GM23338 (cell line): ENCODE data around the gene S100A7A. TPM values are rescaled to one million over a fixed set of nuclear protein-coding genes. Genes with fewer than 3 reads are reported as not detected.

ENCODE experiments used
- ATAC-seq: fragments of 200-7000 bp; cut with Tn5 transposase; 3 replicates; pipeline ENCODE4 v1.9.1; 2020
- DNase-seq: peaks from one replicate; pipeline ENCODE4 v3.0.0-alpha.2; 2015; ENCODE audit warnings: low spot score
- H2AFZ ChIP-seq: fragments of 200-600 bp; sonication (generic); 2 replicates; pipeline ENCODE4 v1.8.0; 2016; ENCODE audit warnings: antibody characterized with exemption, mild to moderate bottlenecking, moderate library complexity
- H3F3A ChIP-seq: fragments of 200-600 bp; sonication (generic); replicated peaks from 2 replicates; pipeline ENCODE4 v1.8.0; 2017; ENCODE audit warnings: antibody characterized with exemption, mixed run types, low read depth
- H3K27ac ChIP-seq: fragments of 200-600 bp; sonication (generic); 2 replicates; pipeline ENCODE4 v1.6.1; 2016; ENCODE audit warnings: low read depth
- H3K27me3 ChIP-seq: fragments of 200-600 bp; sonication (generic); 2 replicates; pipeline ENCODE4 v1.8.0; 2016; ENCODE audit warnings: mild to moderate bottlenecking, mixed run types, moderate library complexity; ENCODE audit not compliant: insufficient read depth
- H3K36me3 ChIP-seq: fragments of 200-600 bp; sonication (generic); 2 replicates; pipeline ENCODE4 v1.8.0; 2016; ENCODE audit warnings: mild to moderate bottlenecking; ENCODE audit not compliant: insufficient read depth
- H3K4me1 ChIP-seq: fragments of 200-600 bp; sonication (generic); 2 replicates; pipeline ENCODE4 v1.8.0; 2016; ENCODE audit warnings: mild to moderate bottlenecking, moderate library complexity; ENCODE audit not compliant: insufficient read depth
- H3K4me2 ChIP-seq: fragments of 200-600 bp; sonication (generic); 2 replicates; pipeline ENCODE4 v1.7.1; 2017; ENCODE audit warnings: mixed run types
- H3K4me3 ChIP-seq: fragments of 200-600 bp; sonication (generic); 2 replicates; pipeline ENCODE4 v1.6.1; 2016; ENCODE audit warnings: mixed run types
- H3K79me2 ChIP-seq: fragments of 200-600 bp; sonication (generic); replicated peaks from 2 replicates; pipeline ENCODE4 v1.8.0; 2017; ENCODE audit warnings: mild to moderate bottlenecking; ENCODE audit not compliant: insufficient read depth
- H3K9me2 ChIP-seq: fragments of 200-600 bp; sonication (generic); 2 replicates; pipeline ENCODE4 v1.8.0; 2017; ENCODE audit not compliant: insufficient read depth
- H4K20me1 ChIP-seq: fragments of 200-600 bp; sonication (generic); replicated peaks from 2 replicates; pipeline ENCODE4 v1.8.0; 2017; ENCODE audit warnings: mild to moderate bottlenecking; ENCODE audit not compliant: insufficient read depth
- H3K27ac Mint-ChIP-seq: 2 replicates; pipeline ENCODE4 v1.8.0; 2020; ENCODE audit warnings: inconsistent platforms, mild to moderate bottlenecking, moderate library complexity, mixed read lengths
- H3K27me3 Mint-ChIP-seq: 3 replicates; pipeline ENCODE4 v1.8.0; 2022; ENCODE audit warnings: low read depth, mild to moderate bottlenecking, moderate library complexity, mixed read lengths, inconsistent platforms; ENCODE audit not compliant: insufficient read depth, poor library complexity
- H3K36me3 Mint-ChIP-seq: 3 replicates; pipeline ENCODE4 v1.8.0; 2021; ENCODE audit warnings: low read depth, mild to moderate bottlenecking, inconsistent platforms, moderate library complexity, mixed read lengths
- H3K4me1 Mint-ChIP-seq: 3 replicates; pipeline ENCODE4 v1.8.0; 2020; ENCODE audit warnings: mild to moderate bottlenecking, inconsistent platforms, mixed read lengths
- H3K4me3 Mint-ChIP-seq: 3 replicates; pipeline ENCODE4 v1.8.0; 2021; ENCODE audit warnings: moderate library complexity, mild to moderate bottlenecking, inconsistent platforms, mixed read lengths
- H3K9me3 Mint-ChIP-seq: 3 replicates; pipeline ENCODE4 v1.8.0; 2020; ENCODE audit warnings: moderate library complexity, mild to moderate bottlenecking, inconsistent platforms, mixed read lengths
- CTCF ChIP-seq, 2 experiments: fragments of 200-600 bp in 1 of 2; sonication (generic) in 1 of 2; conservative IDR thresholded peaks; 2 replicates each; pipeline versions ENCODE4 v1.5.1 to v1.6.1; 2016 to 2017; ENCODE audit warnings: antibody characterized with exemption in 2 of 2, low read depth in 2 of 2, mild to moderate bottlenecking in 2 of 2, moderate library complexity in 1 of 2
- ETS1 ChIP-seq: IDR thresholded peaks from 2 replicates; pipeline ENCODE4 v1.6.1; 2016; ENCODE audit warnings: antibody characterized with exemption
- EZH2phosphoT487 ChIP-seq: fragments of 200-600 bp; sonication (generic); IDR thresholded peaks from one replicate; pipeline ENCODE4 v1.8.1; 2018; ENCODE audit warnings: antibody characterized with exemption; ENCODE audit not compliant: unreplicated experiment
- JUNB ChIP-seq: IDR thresholded peaks from one replicate; pipeline ENCODE4 v1.6.1; 2016; ENCODE audit warnings: antibody characterized with exemption; ENCODE audit not compliant: unreplicated experiment
- NANOG ChIP-seq: IDR thresholded peaks from 2 replicates; pipeline ENCODE4 v1.6.1; 2016; ENCODE audit warnings: antibody characterized with exemption, borderline replicate concordance
- POLR2AphosphoS5 ChIP-seq: IDR thresholded peaks from 2 replicates; pipeline ENCODE4 v1.6.1; 2016; ENCODE audit warnings: antibody characterized with exemption, low read depth
- REST ChIP-seq: IDR thresholded peaks from one replicate; pipeline ENCODE4 v1.6.1; 2018; ENCODE audit warnings: antibody characterized with exemption; ENCODE audit not compliant: unreplicated experiment
- ZNF331 ChIP-seq: fragments of 250-450 bp; sonication (Bioruptor Pico); IDR thresholded peaks from 2 replicates; pipeline ENCODE4 v1.5.0; 2020; ENCODE audit warnings: low read depth, mild to moderate bottlenecking, moderate library complexity
- ZNF462 ChIP-seq: fragments of 250-450 bp; sonication (Bioruptor Pico); IDR thresholded peaks from 2 replicates; pipeline ENCODE4 v1.5.0; 2020; ENCODE audit warnings: mild to moderate bottlenecking, moderate library complexity
- polyA plus RNA-seq: library from polyadenylated mRNA; unstranded; fragments of >200 nt; fragmentation: Nextera tagmentation; extraction: Ambion mirVana; gene quantifications from 2 replicates; pipeline ENCODE4 v1.2.1, GENCODE V29; 2016
- total RNA-seq: library from RNA; depleted of rRNA; stranded (reverse); fragments of >200 nt; shearing (Covaris generic); gene quantifications from 2 replicates; pipeline ENCODE4 v1.2.3, GENCODE V29; 2014

The S100A7A gene
- total and polyA plus RNA-seq, 2 experiments from 2014 or later, result not detected

GRCh38 chr1:153400244-153400643, 16.1 kb upstream of the S100A7A start:
- no peak overlapping the region for H3K4me3 ChIP-seq
- no peak overlapping the region for H3K27ac ChIP-seq
- ATAC-seq (peak; percentile 71), DNase-seq (peak; percentile 53)
- H3K36me3 Mint-ChIP-seq, result peaks cover 2% of the 10 kb centered on the region; the same call in 2 of the 3 replicates
- H4K20me1 ChIP-seq, result no peaks in the 10 kb centered on the region
- 0 out of 2 replicates have a peak, but pooled peaks cover 3% of the 10 kb centered on the region for H3K9me2 ChIP-seq
- H3K4me2 ChIP-seq, result no peak overlapping the region
- H2AFZ ChIP-seq, result no peak overlapping the region
- peaks cover 13% of the 10 kb centered on the region; the same call in 2 of the 3 replicates for H3K4me1 Mint-ChIP-seq
- TF ChIP-seq CTCF (conservative IDR thresholded peaks at IDR 0.05; ENCODE audit: low read depth in 2 of 2), result peak; percentile 45 to 72
- TF ChIP-seq EZH2phosphoT487, result no peak
- H3F3A ChIP-seq, result no peaks in the 10 kb centered on the region
- no peaks in the 10 kb centered on the region for H3K36me3 ChIP-seq
- H3K27ac Mint-ChIP-seq, result no peak overlapping the region
- peaks cover 7% of the 10 kb centered on the region for H3K9me3 Mint-ChIP-seq
- peaks cover 9% of the 10 kb centered on the region; the same call in 1 of the 2 replicates for H3K27me3 ChIP-seq
- H3K4me3 Mint-ChIP-seq, result no peak overlapping the region
- H3K4me1 ChIP-seq, result no peaks in the 10 kb centered on the region
- no peaks in the 10 kb centered on the region for H3K79me2 ChIP-seq
- peaks cover 19% of the 10 kb centered on the region for H3K27me3 Mint-ChIP-seq

- H3K36me3 Mint-ChIP-seq, result peaks cover 2% of the 10 kb centered on the region
- DNase-seq (no peak), ATAC-seq (no peak)
- H3K27ac ChIP-seq, result no peak overlapping the region
- H3K9me3 Mint-ChIP-seq, result peaks cover 7% of the 10 kb centered on the region
- H3K4me1 ChIP-seq, result no peaks in the 10 kb centered on the region
- no peak overlapping the region for H3K4me2 ChIP-seq
- H3K27me3 ChIP-seq, result peaks cover 9% of the 10 kb centered on the region; the same call in 1 of the 2 replicates
- H3K4me3 Mint-ChIP-seq, result no peak overlapping the region
- H3F3A ChIP-seq, result no peaks in the 10 kb centered on the region
- no peaks in the 10 kb centered on the region for H4K20me1 ChIP-seq
- no peaks in the 10 kb centered on the region for H3K36me3 ChIP-seq
- H3K4me1 Mint-ChIP-seq, result peaks cover 13% of the 10 kb centered on the region; the same call in 2 of the 3 replicates
- H3K4me3 ChIP-seq, result no peak overlapping the region
- H2AFZ ChIP-seq, result no peak overlapping the region
- H3K79me2 ChIP-seq, result no peaks in the 10 kb centered on the region
- H3K27me3 Mint-ChIP-seq, result peaks cover 21% of the 10 kb centered on the region
- H3K9me2 ChIP-seq, result 0 out of 2 replicates have a peak, but pooled peaks cover 3% of the 10 kb centered on the region
- H3K27ac Mint-ChIP-seq, result no peak overlapping the region
- TF ChIP-seq JUNB, result no peak
- no peak for TF ChIP-seq ETS1
- no peak for TF ChIP-seq POLR2AphosphoS5
- TF ChIP-seq REST, result no peak
- TF ChIP-seq ZNF331 (CRISPR knock-in tag), result no peak
- no peak for TF ChIP-seq ZNF462 (CRISPR knock-in tag)
- TF ChIP-seq NANOG, result no peak
Measured at GRCh38 chr1:153401461-153401860, 14.9 kb upstream of the S100A7A start.
